Measurements from ENCODE around the gene RAD9A.
A peak's percentile ranks its signal among the peaks of the same experiment; 100 is the strongest.

The RAD9A gene

GRCh38 chr11:67375320-67376055 lies 16.3 kb upstream of the RAD9A start:
- DNase-seq, result no peak

- no peak for DNase-seq
Measured at GRCh38 chr11:67376063-67376820, 15.5 kb upstream of the RAD9A start.

GRCh38 chr11:67376873-67377808 lies 14.6 kb upstream of the RAD9A start:
- DNase-seq, result no peak

GRCh38 chr11:67378544-67378943 lies 13.2 kb upstream of the RAD9A start:
- no peak for DNase-seq

GRCh38 chr11:67379061-67380058 lies 12.4 kb upstream of the RAD9A start:
- no peak for DNase-seq

GRCh38 chr11:67381244-67381972 lies 10.4 kb upstream of the RAD9A start:
- no peak for DNase-seq

- peak; percentile 85 for DNase-seq
Measured at GRCh38 chr11:67382276-67383136, 9.3 kb upstream of the RAD9A start.

GRCh38 chr11:67384851-67385366 lies 6.9 kb upstream of the RAD9A start:
- no peak for DNase-seq

GRCh38 chr11:67387069-67387468 lies 4.7 kb upstream of the RAD9A start:
- no peak for DNase-seq

- DNase-seq, result no peak
Measured at GRCh38 chr11:67387518-67387917, 4.3 kb upstream of the RAD9A start.

GRCh38 chr11:67389477-67389876 lies 2.3 kb upstream of the RAD9A start:
- peak; percentile 61 for DNase-seq

- no peak for DNase-seq
Measured at GRCh38 chr11:67390947-67391303, 861 bp upstream of the RAD9A start.

GRCh38 chr11:67392183-67392715 lies 463 bp downstream of the RAD9A start:
- DNase-seq, result no peak

- no peak for DNase-seq
Measured at GRCh38 chr11:67393437-67393836, 1.7 kb downstream of the RAD9A start.

GRCh38 chr11:67393990-67394389 lies 2.2 kb downstream of the RAD9A start:
- no peak for DNase-seq

- no peak for DNase-seq
Measured at GRCh38 chr11:67395555-67396258, 3.9 kb downstream of the RAD9A start.

- no peak for DNase-seq
Measured at GRCh38 chr11:67396259-67396581, 4.4 kb downstream of the RAD9A start.

GRCh38 chr11:67396587-67397389 lies 5.0 kb downstream of the RAD9A start:
- no peak for DNase-seq

Data from activated CD8-positive, alpha-beta memory T cell treated with anti-CD3 and anti-CD28 coated beads, Interleukin-2, amount 50 U/mL, for 4 hours (primary cell).